Measurements from ENCODE around the gene PLCB1.

DNA sequence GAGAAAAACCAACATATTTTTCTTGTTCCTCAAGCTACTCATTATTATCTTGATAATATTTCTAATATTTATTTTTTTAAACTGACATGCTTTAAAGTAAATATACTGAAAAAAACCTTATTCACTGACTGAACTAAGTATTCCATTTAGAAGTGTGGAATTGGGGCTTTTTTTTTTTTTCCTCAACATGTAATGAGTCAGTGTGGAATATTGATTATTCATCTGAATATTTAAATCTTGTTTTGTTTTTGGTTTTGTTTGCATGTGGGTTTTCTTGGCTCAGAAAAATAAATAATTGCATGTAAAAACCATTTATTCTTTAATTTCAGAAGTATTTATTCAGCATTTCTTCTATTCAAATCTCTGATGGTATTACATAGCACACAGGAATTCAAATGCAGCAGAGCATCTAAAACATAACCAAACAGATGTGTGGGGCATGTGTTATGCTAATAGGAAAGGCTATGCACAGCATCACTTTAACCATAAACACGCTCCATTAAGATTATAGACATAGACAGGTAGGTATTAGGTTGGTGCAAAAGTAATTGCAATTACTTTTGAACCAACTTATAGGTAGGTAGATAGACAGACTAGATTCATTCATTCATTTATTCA is 166.5 kb downstream of the PLCB1 start:
- no peak for TF ChIP-seq EZH2 (IDR thresholded peaks at IDR 0.05; ENCODE audit: borderline replicate concordance, low read depth, low read length, severe bottlenecking)
- TF ChIP-seq, protein P1, sequence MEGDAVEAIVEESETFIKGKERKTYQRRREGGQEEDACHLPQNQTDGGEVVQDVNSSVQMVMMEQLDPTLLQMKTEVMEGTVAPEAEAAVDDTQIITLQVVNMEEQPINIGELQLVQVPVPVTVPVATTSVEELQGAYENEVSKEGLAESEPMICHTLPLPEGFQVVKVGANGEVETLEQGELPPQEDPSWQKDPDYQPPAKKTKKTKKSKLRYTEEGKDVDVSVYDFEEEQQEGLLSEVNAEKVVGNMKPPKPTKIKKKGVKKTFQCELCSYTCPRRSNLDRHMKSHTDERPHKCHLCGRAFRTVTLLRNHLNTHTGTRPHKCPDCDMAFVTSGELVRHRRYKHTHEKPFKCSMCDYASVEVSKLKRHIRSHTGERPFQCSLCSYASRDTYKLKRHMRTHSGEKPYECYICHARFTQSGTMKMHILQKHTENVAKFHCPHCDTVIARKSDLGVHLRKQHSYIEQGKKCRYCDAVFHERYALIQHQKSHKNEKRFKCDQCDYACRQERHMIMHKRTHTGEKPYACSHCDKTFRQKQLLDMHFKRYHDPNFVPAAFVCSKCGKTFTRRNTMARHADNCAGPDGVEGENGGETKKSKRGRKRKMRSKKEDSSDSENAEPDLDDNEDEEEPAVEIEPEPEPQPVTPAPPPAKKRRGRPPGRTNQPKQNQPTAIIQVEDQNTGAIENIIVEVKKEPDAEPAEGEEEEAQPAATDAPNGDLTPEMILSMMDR (IDR thresholded peaks at IDR 0.05; ENCODE audit: borderline replicate concordance, extremely low read depth, low read length, poor library complexity, severe bottlenecking): no peak
